ENCODE results near the gene CEP63. TPM values are rescaled to one million over a fixed set of nuclear protein-coding genes. Genes with fewer than 3 reads are reported as not detected.
A peak's percentile ranks its signal among the peaks of the same experiment; 100 is the strongest.

Gene CEP63
- polyA plus RNA-seq, 1 donor from 2014 or later: 23.9 TPM

- peaks cover 0 to 1% (median 0%) of the 10 kb centered on the region in 3 donors for H3K4me1 Mint-ChIP-seq
- H3K9me3 Mint-ChIP-seq: peaks cover 0 to 2% (median 0%) of the 10 kb centered on the region in 3 donors
- no peak overlapping the region for H3K4me3 Mint-ChIP-seq
- H3K27me3 Mint-ChIP-seq: peaks cover 13% of the 10 kb centered on the region
- H3K36me3 Mint-ChIP-seq: no peaks in the 10 kb centered on the region
- no peak overlapping the region for H3K27ac Mint-ChIP-seq
Observed at GRCh38 chr3:134608771-134609435, 123.0 kb downstream of the CEP63 start.

- peaks cover 13% of the 10 kb centered on the region for H3K27me3 Mint-ChIP-seq
- H3K4me3 Mint-ChIP-seq: no peak overlapping the region
- H3K36me3 Mint-ChIP-seq: no peaks in the 10 kb centered on the region
- H3K4me1 Mint-ChIP-seq: peaks cover 0 to 1% (median 0%) of the 10 kb centered on the region in 3 donors
- no peak overlapping the region for H3K27ac Mint-ChIP-seq
- H3K9me3 Mint-ChIP-seq: peaks cover 0 to 2% (median 0%) of the 10 kb centered on the region in 3 donors
Observed at GRCh38 chr3:134609821-134610431, 124.1 kb downstream of the CEP63 start.

GRCh38 chr3:134610432-134611385 lies 124.9 kb downstream of the CEP63 start:
- peak overlapping the region in 1 of 4 donors; percentile 59 for H3K4me3 Mint-ChIP-seq
- H3K27ac Mint-ChIP-seq: no peak overlapping the region
- peaks cover 0 to under 1% (median 0%) of the 10 kb centered on the region in 3 donors for H3K4me1 Mint-ChIP-seq
- peaks cover 0 to under 1% (median 0%) of the 10 kb centered on the region in 3 donors for H3K9me3 Mint-ChIP-seq
- peaks cover 11% of the 10 kb centered on the region for H3K27me3 Mint-ChIP-seq
- no peaks in the 10 kb centered on the region for H3K36me3 Mint-ChIP-seq

- no peaks in the 10 kb centered on the region for H3K36me3 Mint-ChIP-seq
- H3K4me1 Mint-ChIP-seq: peaks cover 0 to 1% (median 0%) of the 10 kb centered on the region in 3 donors
- no peak overlapping the region for H3K4me3 Mint-ChIP-seq
- H3K27ac Mint-ChIP-seq: no peak overlapping the region
- no peaks in the 10 kb centered on the region for H3K9me3 Mint-ChIP-seq
- peaks cover 8% of the 10 kb centered on the region for H3K27me3 Mint-ChIP-seq
Observed at GRCh38 chr3:134611516-134611915, 125.7 kb downstream of the CEP63 start.

GRCh38 chr3:134613006-134613520 lies 127.2 kb downstream of the CEP63 start:
- Mint-ChIP-seq H3K36me3 (no peaks in the 10 kb centered on the region), H3K27ac (no peak overlapping the region), H3K27me3 (peaks cover 8% of the 10 kb centered on the region), H3K9me3 (no peaks in the 10 kb centered on the region), H3K4me1 (peaks cover 0 to 1% (median 0%) of the 10 kb centered on the region in 3 donors), H3K4me3 (no peak overlapping the region)

- H3K27ac Mint-ChIP-seq: no peak overlapping the region
- peaks cover 0 to 1% (median 0%) of the 10 kb centered on the region in 3 donors for H3K4me1 Mint-ChIP-seq
- H3K4me3 Mint-ChIP-seq: no peak overlapping the region
- H3K27me3 Mint-ChIP-seq: peaks cover 1% of the 10 kb centered on the region
- no peaks in the 10 kb centered on the region for H3K36me3 Mint-ChIP-seq
- H3K9me3 Mint-ChIP-seq: no peaks in the 10 kb centered on the region
Observed at GRCh38 chr3:134614955-134615354, 129.1 kb downstream of the CEP63 start.

GRCh38 chr3:134615743-134616142 lies 129.9 kb downstream of the CEP63 start:
- no peaks in the 10 kb centered on the region for H3K36me3 Mint-ChIP-seq
- H3K27ac Mint-ChIP-seq: no peak overlapping the region
- H3K9me3 Mint-ChIP-seq: no peaks in the 10 kb centered on the region
- H3K27me3 Mint-ChIP-seq: no peaks in the 10 kb centered on the region
- peaks cover 0 to 1% (median 0%) of the 10 kb centered on the region in 3 donors for H3K4me1 Mint-ChIP-seq
- H3K4me3 Mint-ChIP-seq: no peak overlapping the region

- H3K9me3 Mint-ChIP-seq: peaks cover 0 to 2% (median 0%) of the 10 kb centered on the region in 3 donors
- H3K36me3 Mint-ChIP-seq: no peaks in the 10 kb centered on the region
- H3K27me3 Mint-ChIP-seq: no peaks in the 10 kb centered on the region
- peaks cover 0 to 1% (median 0%) of the 10 kb centered on the region in 3 donors for H3K4me1 Mint-ChIP-seq
- H3K4me3 Mint-ChIP-seq: no peak overlapping the region
- no peak overlapping the region for H3K27ac Mint-ChIP-seq
Observed at GRCh38 chr3:134617608-134618477, 132.0 kb downstream of the CEP63 start.

GRCh38 chr3:134618478-134619300 lies 132.8 kb downstream of the CEP63 start:
- H3K36me3 Mint-ChIP-seq: no peaks in the 10 kb centered on the region
- peaks cover 0 to 1% (median 0%) of the 10 kb centered on the region in 3 donors for H3K4me1 Mint-ChIP-seq
- H3K4me3 Mint-ChIP-seq: no peak overlapping the region
- H3K9me3 Mint-ChIP-seq: peaks cover 0 to 2% (median 0%) of the 10 kb centered on the region in 3 donors
- H3K27ac Mint-ChIP-seq: no peak overlapping the region
- H3K27me3 Mint-ChIP-seq: no peaks in the 10 kb centered on the region

GRCh38 chr3:134619301-134619615 lies 133.4 kb downstream of the CEP63 start:
- no peaks in the 10 kb centered on the region for H3K36me3 Mint-ChIP-seq
- H3K27ac Mint-ChIP-seq: no peak overlapping the region
- H3K9me3 Mint-ChIP-seq: peaks cover 0 to 3% (median 0%) of the 10 kb centered on the region in 3 donors
- no peaks in the 10 kb centered on the region for H3K27me3 Mint-ChIP-seq
- H3K4me1 Mint-ChIP-seq: peaks cover 0 to 1% (median 0%) of the 10 kb centered on the region in 3 donors
- H3K4me3 Mint-ChIP-seq: no peak overlapping the region

GRCh38 chr3:134619884-134620445 lies 134.1 kb downstream of the CEP63 start:
- H3K27ac Mint-ChIP-seq: no peak overlapping the region
- H3K4me1 Mint-ChIP-seq: peaks cover 0 to 1% (median 0%) of the 10 kb centered on the region in 3 donors
- H3K36me3 Mint-ChIP-seq: no peaks in the 10 kb centered on the region
- no peak overlapping the region for H3K4me3 Mint-ChIP-seq
- H3K9me3 Mint-ChIP-seq: peaks cover 0 to 3% (median 0%) of the 10 kb centered on the region in 3 donors
- H3K27me3 Mint-ChIP-seq: no peaks in the 10 kb centered on the region

- Mint-ChIP-seq H3K36me3 (no peaks in the 10 kb centered on the region), H3K27me3 (no peaks in the 10 kb centered on the region), H3K4me1 (peaks cover 0 to 1% (median 0%) of the 10 kb centered on the region in 3 donors), H3K27ac (no peak overlapping the region), H3K4me3 (no peak overlapping the region), H3K9me3 (peaks cover 0 to 3% (median 0%) of the 10 kb centered on the region in 3 donors)
Observed at GRCh38 chr3:134620476-134621115, 134.7 kb downstream of the CEP63 start.

- H3K36me3 Mint-ChIP-seq: no peaks in the 10 kb centered on the region
- H3K27me3 Mint-ChIP-seq: no peaks in the 10 kb centered on the region
- H3K9me3 Mint-ChIP-seq: peaks cover 0 to 3% (median 0%) of the 10 kb centered on the region in 3 donors
- no peak overlapping the region for H3K27ac Mint-ChIP-seq
- H3K4me3 Mint-ChIP-seq: no peak overlapping the region
- H3K4me1 Mint-ChIP-seq: no peaks in the 10 kb centered on the region
Observed at GRCh38 chr3:134621854-134622253, 136.0 kb downstream of the CEP63 start.
